Raji (cell line): ENCODE results near the gene WDR54.

Experiments used
- POLR2A ChIP-seq: IDR thresholded peaks from 2 replicates; pipeline ENCODE4 v1.6.1; 2011; ENCODE audit warnings: low read depth, low read length, control low read depth; ENCODE audit not compliant: insufficient read depth

Gene WDR54

DNA sequence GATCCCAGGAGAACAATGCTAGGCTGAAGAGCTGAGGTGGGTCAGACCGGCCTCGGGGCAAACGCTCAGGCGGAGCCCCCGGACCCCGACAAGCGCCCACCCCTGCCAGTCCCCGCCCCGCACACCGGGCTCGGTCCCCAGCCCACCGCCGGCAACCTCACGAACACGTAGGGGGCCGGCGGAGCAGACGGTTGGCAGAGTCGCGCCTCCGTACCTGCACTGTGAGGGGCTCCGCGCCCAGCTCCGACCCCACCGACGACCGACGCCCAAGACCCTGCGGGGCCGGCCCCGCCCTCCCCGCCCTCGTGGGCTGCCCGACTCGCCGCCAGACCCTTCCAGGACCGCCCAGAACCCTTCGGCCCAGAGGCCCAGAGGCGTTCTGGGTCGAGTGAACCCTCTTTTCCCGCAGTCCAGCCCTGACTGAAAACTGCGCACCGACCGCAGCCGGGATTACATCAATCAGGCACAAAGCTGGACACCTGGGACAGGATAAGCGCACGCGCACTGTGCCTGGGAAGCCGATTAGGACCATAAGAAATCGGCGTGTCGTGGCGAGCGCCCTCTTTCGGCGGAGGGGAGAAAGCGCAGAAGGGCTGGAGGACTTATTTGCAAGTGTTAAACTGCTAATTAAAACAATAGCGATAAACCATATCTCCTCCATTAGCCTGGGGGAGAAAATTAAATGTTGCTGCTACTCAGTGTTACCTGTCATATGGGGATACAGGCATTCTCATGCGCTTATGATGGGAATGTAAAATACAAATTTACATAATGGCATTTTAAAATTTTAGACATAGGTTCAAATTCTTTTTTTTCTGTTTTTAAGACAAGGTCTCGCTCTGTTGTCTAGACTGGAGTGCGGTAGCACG, 29.7 kb upstream of the WDR54 start:
- peak; percentile 79 for TF ChIP-seq POLR2A

DNA sequence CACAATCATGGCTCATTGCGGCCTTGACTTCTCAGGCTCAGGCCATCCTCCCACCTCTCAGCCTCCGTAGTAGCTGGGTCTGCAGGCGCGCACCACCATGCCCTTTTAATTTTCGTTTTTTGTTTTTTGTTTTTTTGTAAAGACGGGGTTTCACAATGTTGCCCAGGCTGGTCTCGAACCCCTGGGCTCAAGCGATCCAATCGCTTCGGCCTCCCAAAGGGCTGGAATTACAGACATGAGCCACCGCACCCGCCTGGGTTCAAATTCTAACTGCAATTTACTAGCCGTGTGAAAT, 29.1 kb upstream of the WDR54 start:
- no peak for TF ChIP-seq POLR2A

DNA sequence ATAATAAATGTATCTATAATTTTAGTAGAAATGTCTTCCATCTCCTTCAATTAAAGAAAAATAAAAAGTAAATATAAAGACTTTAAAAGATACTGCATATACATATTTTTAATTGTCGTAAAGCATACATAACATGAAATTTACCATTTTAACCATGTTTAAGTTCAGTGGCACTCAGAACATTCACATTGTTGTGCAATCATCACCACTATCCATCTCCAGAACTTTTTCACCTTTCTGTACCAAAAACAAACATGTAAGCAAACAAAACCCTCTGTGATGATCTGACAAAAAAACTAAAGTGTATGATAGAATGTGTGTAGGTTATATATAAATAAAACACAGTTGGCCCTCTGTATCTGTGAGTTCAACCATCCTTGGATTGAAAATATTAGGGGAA, 28.0 kb upstream of the WDR54 start:
- TF ChIP-seq POLR2A, result no peak

DNA sequence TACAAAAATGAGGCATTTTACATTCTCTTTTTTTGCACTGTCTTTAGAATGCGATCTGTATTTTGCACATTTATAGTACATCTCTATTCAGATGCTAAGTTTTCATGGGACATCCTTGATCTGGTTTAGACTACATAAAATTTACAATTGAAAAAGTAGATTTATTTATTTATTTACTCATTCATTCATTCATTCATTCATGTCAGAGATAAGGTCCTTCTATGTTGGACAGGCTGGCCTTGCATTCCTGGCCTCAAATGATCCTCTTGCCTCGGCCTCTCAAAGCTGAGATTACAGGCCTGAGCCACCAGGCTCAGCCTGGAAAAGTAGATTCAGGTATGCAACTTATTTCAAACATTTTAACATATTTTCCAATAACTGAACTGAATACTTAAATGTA, 25.4 kb upstream of the WDR54 start:
- TF ChIP-seq POLR2A, result no peak

DNA sequence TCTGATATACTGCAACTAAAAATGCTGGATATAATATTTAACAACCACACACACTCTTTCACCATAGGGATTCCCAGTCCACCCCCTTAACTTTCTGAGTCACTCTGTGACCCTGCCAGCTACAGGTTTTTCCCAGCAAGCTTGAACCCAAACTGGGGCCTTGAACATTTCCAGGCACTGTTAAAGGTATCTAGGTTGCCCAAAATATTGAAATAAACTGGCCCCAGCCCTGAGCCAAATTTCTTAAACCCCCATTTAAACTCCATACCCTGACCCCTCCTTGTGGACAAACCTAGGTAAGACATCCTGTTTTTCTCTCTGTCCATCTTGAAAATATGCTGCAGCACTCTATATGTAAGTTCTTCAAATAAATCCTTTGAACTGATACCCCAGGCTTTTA, 21.7 kb upstream of the WDR54 start:
- TF ChIP-seq POLR2A, result no peak

DNA sequence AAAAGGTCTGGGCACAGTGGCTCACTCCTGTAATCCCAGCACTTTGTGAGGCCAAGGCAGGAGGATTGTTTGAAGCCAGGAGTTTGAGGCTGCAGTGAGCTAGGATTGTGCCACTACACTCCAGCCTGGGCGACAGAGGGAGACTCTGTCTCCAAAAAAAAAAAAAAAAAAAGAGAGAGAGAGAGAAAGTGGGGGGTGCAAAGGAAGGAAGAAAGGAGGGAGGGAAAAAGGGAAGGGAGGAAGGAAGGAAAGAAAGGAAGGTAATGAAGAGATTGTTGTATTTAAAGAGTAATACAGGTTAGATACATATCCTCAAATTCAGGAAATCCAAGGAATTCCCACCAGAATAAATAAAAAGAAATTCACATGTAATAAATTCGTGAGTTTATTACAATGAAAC, 19.6 kb upstream of the WDR54 start:
- TF ChIP-seq POLR2A, result no peak

DNA sequence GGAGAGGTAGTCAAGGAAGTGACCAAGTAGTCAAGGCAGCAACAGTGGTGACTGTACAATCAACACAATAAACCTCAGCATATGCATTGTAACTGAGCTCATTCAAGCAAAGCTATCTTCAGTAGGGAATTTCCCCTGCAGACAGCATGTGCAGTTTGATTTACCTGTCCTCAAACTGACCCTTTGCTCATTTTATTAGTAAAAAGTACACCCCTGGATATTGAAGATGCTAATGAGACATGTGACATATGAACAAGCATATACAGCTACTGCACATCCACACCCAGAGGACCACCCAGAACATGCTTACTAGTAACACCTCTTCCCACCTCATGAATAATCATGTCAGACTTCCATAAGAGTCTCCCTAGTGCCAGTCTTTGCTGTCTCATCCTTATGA, 15.5 kb upstream of the WDR54 start:
- TF ChIP-seq POLR2A, result no peak

DNA sequence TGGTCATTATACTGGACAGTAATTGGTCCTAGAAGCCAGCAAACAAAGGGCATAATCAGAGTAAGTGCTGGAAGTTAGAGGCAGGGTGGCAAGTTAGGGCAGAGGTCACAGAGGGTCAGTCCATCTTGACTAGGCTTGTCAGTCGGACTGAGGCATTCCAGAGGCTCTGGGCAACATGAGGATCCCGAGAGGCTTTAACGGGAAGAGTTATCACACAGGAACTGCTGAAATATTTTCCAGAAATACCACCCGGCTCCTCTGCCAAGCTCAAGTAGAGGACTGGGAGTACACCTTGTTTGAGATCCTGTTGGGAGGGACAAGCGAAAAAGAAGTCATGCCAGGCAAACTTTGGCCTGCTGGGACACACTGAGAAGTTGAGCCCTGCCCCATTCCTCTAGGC, 13.8 kb upstream of the WDR54 start:
- TF ChIP-seq POLR2A, result no peak

DNA sequence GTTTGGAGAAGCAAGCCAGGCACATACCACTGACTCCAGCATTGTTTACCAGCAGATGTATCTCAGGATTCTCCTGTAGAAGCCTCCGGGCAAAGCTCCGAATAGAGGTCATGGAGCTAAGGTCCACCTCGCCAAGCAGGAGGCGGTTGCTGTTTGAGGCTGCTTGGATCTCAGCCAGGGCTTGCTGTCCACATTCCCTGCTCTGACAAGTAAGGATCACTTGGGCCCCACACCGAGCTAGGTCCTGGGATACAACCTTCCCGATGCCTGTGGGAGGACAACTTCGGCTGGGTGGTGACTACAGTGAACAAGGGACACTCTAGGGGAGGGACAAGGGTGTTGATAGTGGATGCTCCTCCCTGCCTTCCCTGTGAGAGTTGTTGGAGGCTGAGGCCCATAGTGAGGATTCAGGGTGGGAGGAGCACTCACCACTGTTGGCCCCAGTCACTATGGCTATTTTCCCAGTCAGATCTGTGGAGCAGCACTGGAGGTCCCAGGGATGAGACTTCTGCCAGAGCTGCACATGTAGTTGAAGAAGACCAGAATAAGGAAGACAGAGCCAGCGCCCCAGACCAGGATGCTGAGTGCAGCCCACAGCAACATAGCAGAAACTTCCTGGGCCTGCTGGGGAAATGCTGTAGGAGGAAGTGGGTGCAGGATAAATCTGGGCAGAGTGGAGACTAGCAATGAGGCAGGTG, 8.4 kb upstream of the WDR54 start:
- TF ChIP-seq POLR2A, result no peak

DNA sequence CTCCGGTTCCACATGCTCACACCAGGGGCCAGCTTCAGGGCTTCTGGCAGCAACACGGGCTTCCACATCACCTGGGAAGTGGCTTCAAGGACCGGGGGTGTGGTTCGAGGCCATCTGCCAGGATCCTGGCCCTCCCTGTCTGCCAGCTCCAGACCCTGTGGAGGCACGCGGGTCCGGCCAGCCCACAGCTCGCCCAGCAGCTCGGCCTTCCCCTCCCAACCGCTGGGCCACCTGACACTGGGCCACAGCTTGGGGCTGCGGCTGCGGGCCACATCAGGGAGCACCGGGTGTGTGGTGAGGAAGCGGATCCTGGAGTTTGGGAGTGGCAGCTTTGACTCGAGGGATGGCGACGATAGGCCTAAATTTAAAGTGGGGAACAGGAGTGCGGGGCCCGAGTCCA, 7.1 kb upstream of the WDR54 start:
- no peak for TF ChIP-seq POLR2A

DNA sequence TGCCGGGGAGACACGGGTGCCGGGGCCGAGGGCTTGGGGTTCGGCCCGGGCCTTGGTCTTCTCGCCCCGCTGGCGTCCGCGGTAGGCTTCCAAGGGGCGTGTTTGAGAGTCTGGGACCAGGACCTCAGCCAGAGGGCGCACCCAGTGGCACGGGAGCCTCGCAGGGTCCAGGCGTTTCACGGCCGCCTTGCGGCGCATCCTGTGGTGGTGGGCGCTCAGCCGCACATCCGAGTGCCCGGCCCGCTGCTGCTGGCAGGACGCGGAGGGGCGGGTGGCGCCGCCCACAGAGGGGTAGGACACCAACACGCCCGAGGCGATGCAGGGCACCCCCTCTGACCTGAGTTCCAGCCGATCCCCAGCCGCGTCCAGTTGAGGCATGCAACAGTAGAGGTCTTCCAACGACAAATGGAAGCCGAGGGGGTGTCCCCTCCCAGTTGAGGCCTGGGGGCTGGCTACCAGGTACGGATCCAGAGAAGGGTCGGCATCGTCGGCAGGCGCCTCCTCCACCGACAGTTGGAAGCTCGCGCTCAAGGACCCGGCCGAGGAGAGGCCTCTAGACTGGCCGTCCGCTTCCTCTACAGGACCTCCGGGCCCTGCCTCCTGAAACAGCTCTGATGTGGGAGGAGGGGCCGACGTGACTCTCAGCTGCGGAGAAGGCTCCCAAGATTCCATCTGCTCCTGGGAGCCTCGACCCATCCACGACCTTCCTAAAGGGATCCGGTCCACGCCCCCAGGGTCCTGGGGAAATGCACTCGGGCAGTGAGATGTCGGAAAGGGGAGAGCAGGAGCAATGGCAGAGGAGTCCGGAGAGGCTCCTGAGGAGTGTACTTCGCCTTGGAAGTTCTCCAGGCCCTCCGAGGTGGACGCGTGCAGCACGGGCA, 6.4 kb upstream of the WDR54 start:
- no peak for TF ChIP-seq POLR2A

DNA sequence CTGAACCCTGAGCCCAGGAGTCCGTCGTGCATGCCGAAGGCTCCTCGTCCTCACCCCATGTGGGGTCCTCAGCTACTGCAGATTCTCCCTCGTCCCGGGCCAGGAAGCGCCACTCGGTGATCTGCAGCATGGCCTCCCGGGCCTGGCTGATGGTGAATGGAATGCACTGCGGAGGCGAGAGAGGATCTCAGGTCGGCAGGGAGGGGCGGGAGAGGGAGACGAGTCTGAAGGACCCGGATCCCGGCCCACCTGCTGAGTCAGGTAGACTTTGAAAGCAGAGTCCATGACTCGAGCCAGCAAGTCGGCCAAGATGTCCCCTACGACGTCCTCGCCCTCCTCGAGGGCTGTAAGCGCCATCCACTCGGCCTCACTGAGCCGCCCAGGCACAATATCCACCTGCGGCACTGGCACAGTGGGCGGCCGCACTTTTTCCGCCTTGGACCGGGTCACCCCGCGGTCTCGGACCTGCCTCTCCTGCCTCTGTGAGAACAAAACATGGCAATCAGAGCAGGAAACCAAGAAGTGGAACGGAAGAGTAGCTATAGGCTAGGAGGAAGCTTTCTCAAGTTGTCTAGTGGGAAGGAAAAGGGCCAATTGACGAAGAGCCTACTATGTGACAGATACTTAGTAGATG, 5.7 kb upstream of the WDR54 start:
- no peak for TF ChIP-seq POLR2A

DNA sequence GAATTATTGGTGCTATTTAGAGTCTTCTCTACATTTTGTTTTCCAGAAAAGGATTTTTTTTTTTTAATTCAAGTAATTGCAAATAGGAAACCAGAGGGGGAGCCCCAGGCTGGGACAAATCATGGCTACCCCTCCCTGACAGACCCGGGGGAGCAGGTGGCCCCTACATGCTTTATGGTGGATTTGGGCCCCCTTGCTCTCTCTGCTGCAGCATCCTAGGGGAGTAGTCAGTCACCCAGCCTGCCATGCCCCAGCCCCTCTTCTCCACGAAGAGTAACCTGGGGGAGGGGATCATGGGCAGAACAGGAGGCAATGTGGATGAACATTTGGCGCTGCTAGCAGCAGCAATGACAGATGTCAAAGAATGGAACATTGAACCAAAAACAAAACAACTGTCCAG, 4.8 kb upstream of the WDR54 start:
- no peak for TF ChIP-seq POLR2A

DNA sequence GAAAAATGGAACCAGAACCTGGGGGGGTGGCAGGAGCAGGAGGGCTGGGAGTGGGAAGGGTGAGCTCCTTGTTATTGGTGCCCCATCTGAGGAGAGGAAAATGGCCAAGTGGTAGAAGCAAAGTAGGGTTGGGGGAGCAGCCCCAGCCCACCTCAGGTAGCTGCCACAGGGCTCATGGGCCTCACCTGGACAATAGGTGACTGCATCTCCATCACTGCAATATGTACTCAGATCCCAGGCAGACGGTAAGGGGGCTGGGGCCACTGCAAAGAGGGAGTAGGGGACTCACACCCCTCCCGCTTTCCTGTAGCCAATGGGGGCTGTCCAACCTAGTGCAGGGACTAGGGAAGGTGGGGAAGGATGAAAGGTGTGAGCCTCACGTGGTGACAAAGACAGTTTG, 4.3 kb upstream of the WDR54 start:
- TF ChIP-seq POLR2A, result no peak

DNA sequence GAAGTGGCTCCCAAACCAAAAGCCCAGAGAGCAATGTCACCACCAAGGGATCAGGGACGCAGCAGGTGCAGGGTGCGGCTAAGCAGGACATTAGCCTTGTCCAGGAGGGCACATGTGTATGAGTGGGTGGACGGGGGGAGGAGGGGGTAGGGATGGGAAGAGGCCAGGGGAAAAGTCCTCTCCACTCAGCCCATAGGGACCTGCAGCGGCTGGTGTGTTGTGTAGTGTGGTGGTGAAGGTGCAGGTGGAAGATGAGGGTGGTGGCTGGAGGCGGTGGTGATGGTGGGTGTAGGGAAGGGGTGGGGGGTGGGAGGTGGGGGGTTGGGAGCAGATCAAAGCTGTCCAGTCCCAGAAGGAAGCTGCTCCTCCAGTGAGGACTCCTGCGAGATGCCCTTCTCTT, 3.8 kb upstream of the WDR54 start:
- TF ChIP-seq POLR2A, result no peak
